GM12873 (cell line): ENCODE results near the gene TMEM101.

Experiments used
- CTCF ChIP-seq: IDR thresholded peaks from 2 replicates; pipeline ENCODE4 v1.5.1; 2012; ENCODE audit warnings: low read depth, mild to moderate bottlenecking, moderate library complexity, low read length, control low read depth; ENCODE audit not compliant: insufficient read depth; ENCODE audit errors: missing control alignments

TMEM101 gene

DNA sequence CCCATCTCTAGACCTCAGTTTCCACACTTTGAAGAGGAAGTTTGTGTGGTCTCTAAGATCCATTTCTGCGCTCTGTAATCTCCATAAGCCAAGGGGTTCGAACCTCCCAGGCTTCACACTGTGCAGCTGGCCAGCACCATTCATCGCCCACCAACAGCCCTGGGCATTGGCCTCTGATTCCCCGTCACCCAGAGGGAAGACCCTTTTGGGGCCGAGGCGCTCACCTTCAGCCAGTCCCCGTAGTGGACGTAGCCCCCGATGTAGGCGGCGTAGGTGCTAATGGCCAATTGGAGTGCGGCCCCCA lies 678 bp downstream of the TMEM101 start:
- no peak for TF ChIP-seq CTCF

- no peak for TF ChIP-seq CTCF
Observed at GRCh38 chr17:44012874-44013273, 1.9 kb downstream of the TMEM101 start.

DNA sequence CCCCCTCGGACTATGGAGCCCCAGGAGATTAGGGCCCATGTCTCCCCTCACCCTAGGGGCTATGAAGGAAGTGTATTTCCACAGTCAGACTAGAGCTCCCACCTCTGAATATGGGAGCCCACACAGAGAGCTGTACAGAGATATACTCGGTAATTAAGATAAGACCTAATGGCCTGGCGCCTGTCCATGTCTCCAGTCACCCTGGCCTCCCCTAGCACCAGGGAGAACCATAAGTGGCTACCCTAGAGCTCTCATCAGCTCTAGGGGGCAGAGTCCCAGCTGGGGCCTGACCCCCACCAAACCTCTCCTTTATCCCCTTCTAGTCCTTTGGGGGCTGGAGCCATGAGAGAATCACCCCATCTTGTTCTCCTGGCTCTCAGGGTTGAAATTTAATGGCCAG lies 2.4 kb downstream of the TMEM101 start:
- TF ChIP-seq CTCF, result no peak

- no peak for TF ChIP-seq CTCF
Observed at GRCh38 chr17:44011876-44012275, 2.9 kb downstream of the TMEM101 start.

DNA sequence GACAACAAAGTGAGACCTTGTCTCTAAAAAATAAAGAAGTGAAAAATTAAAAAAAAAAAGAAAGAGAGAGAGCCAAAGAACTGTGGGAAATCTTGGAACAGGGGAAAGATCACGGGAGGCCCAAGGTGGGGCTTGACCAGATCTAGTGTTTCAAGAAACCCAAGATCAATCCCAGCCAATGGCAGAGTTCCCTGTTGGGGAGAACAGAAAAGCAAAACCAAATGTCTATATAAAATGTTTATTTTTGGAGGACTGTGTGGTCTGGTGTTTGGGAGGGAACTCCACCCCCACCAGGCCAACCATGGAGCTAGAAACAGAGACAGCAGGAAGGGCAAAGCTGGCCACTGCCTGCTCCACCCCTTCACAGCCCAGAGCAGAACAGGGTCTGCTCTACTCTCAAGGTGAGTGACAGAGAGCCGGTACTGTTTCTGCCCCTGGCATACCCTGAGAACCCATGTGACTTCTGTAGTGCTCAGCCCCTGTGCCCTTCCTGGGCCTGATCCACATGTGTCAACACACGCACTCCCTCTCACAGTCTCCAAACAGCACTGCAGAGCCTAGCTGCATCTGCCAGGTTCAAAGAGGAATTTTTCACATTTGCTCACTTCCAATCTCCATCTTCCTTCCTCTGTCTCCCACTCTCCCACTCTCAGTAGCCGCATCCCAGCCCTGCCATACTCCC lies 3.7 kb downstream of the TMEM101 start:
- TF ChIP-seq CTCF, result no peak

DNA sequence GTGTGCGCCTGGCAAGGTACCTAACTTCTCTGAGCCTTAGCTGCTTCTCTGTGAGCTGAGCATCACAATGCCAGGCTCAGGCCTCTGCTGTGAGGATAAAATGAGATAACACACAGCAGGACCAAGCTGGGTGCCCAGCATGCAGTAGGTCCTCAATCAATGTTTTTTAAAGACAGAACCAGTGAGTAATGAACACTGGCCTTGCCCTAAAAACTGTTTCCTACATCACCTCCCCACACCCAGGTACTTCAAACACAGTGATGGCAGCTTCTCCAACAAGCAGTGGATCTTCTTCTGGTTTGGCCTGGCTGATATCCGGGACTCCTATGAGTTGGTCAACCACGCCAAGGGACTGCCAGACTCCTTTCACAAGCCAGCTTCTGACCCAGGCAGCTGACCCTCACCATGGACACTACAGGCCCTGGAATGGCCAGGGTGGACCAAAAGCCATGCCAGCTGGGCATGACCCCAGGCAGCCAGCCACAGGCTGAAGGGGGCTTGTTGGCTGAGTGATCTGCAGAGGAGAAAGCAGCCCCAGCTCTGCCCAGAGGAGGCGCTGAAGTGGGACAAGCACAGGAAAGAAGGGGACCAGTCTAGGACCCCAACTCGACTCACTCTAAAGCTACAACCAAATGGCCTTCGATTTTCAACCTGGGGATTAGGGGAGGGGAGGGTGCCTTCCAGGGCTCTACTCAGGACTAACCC lies 6.4 kb downstream of the TMEM101 start:
- TF ChIP-seq CTCF, result peak; percentile 13

DNA sequence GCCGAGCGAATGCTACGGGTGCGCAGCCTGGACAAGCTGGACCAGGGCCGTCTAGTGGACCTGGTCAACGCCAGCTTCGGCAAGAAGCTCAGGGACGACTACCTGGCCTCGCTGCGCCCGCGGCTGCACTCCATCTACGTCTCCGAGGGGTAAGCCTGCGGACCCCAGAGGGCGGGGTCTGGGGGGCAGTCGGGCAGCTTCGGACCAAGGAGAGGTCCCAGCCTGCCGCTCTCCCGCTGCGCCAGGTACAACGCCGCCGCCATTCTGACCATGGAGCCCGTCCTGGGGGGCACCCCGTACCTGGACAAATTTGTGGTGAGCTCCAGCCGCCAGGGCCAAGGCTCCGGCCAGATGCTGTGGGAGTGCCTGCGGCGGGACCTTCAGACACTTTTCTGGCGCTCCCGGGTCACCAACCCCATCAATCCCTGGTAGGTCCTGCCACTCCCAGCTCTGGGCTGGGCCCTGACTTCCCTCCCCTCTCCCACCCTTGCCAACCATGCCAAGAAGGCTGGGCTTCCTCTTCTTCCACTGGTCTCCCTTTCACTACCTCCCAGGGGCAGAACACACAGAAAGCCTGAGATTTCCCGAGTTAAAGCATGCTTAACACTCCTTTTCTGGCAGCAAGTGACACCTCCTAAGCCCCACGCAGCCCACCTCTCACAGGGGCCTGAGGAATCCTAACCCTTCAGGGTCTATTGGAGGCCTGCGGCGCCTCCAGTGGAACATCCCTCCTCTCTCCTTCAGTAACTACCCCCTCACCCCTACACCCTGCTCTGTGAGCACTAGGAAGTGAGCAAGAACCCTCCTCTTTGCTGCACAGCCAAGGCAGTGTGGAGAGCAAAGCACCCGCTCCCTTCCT lies 7.2 kb downstream of the TMEM101 start:
- TF ChIP-seq CTCF, result no peak
